Spleen (tissue), 7 donors: ENCODE results near the gene HAPLN1.

Experiments
- POLR2AphosphoS5 ChIP-seq, 3 donors: sonication (generic); formaldehyde crosslinking; IDR thresholded peaks; one replicate each; pipeline ENCODE4 v1.5.1; 2017; ENCODE audit warnings: antibody characterized with exemption in 3 of 3
- TF ChIP-seq, protein P1 (sequence below), 11 experiments: fragments of 200-600 bp in 7 of 11; fragments of 450-650 bp in 4 of 11; sonication (generic) in 4 of 11; IDR thresholded peaks in 8 of 11; conservative IDR thresholded peaks in 3 of 11; 1 replicate in 7 of 11; 2 replicates in 4 of 11; pipeline versions ENCODE4 v1.4.0 to v1.8.0; 2016 to 2021; ENCODE audit warnings: antibody characterized with exemption in 11 of 11, inconsistent platforms in 4 of 11, mild to moderate bottlenecking in 1 of 11
- donor health status: DM: no; HTN: no; CAD: no; lungs with moderate emphysema.
- donor health status: DM: no; HTN: no; CAD: no.
- donor health status: DM: no; HTN: no; CAD: no.

- TF ChIP-seq, protein P1, sequence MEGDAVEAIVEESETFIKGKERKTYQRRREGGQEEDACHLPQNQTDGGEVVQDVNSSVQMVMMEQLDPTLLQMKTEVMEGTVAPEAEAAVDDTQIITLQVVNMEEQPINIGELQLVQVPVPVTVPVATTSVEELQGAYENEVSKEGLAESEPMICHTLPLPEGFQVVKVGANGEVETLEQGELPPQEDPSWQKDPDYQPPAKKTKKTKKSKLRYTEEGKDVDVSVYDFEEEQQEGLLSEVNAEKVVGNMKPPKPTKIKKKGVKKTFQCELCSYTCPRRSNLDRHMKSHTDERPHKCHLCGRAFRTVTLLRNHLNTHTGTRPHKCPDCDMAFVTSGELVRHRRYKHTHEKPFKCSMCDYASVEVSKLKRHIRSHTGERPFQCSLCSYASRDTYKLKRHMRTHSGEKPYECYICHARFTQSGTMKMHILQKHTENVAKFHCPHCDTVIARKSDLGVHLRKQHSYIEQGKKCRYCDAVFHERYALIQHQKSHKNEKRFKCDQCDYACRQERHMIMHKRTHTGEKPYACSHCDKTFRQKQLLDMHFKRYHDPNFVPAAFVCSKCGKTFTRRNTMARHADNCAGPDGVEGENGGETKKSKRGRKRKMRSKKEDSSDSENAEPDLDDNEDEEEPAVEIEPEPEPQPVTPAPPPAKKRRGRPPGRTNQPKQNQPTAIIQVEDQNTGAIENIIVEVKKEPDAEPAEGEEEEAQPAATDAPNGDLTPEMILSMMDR (IDR thresholded peaks at IDR 0.05 in 8 of 11, conservative IDR thresholded peaks at IDR 0.05 in 3 of 11), result no peak
- no peak for TF ChIP-seq POLR2AphosphoS5 (IDR thresholded peaks at IDR 0.05)
These were observed 1.6 kb downstream of the HAPLN1 start for GRCh38 chr5:83718936-83719495.
